C4-2B (cell line): ENCODE data around the gene NRAS.

ENCODE experiments used
- H3K27ac ChIP-seq: fragments of 450-650 bp; 2 replicates; pipeline ENCODE4 v1.5.1; 2017
- CTCF ChIP-seq: fragments of 450-650 bp; conservative IDR thresholded peaks from 2 replicates; pipeline ENCODE4 v1.5.1; 2017; ENCODE audit warnings: mild to moderate bottlenecking
- ZFX ChIP-seq: fragments of 450-650 bp; IDR thresholded peaks from 2 replicates; pipeline ENCODE4 v1.6.1; 2017

Gene NRAS

GRCh38 chr1:114694540-114695310, 21.8 kb downstream of the NRAS start:
- TF ChIP-seq ZFX (no peak), CTCF (no peak)
- no peak overlapping the region for H3K27ac ChIP-seq

GRCh38 chr1:114692947-114693346, 23.6 kb downstream of the NRAS start:
- H3K27ac ChIP-seq: no peak overlapping the region
- TF ChIP-seq ZFX (no peak), CTCF (no peak)

GRCh38 chr1:114691061-114691460, 25.5 kb downstream of the NRAS start:
- TF ChIP-seq ZFX (no peak), CTCF (no peak)
- no peak overlapping the region for H3K27ac ChIP-seq

GRCh38 chr1:114690148-114690547, 26.4 kb downstream of the NRAS start:
- TF ChIP-seq ZFX: no peak
- no peak for TF ChIP-seq CTCF
- no peak overlapping the region for H3K27ac ChIP-seq

GRCh38 chr1:114688526-114688925, 28.0 kb downstream of the NRAS start:
- H3K27ac ChIP-seq: no peak overlapping the region
- TF ChIP-seq CTCF (no peak), ZFX (no peak)

- TF ChIP-seq CTCF (no peak), ZFX (no peak)
Observed at GRCh38 chr1:114685851-114686250, 30.7 kb downstream of the NRAS start.

GRCh38 chr1:114677691-114678090, 38.9 kb downstream of the NRAS start:
- TF ChIP-seq CTCF (no peak), ZFX (no peak)
- H3K27ac ChIP-seq: no peak overlapping the region

More at GRCh38 chr1:114685851-114686250, 30.7 kb downstream of the NRAS start:
- H3K27ac ChIP-seq: no peak overlapping the region
